ENCODE results near the gene SKA1. TPM values are rescaled to one million over a fixed set of nuclear protein-coding genes. Genes with fewer than 3 reads are reported as not detected.

SKA1 gene
- polyA plus RNA-seq, 1 donor from 2014 or later, result 0.97 TPM

GRCh38 chr18:50398099-50398498 lies 23.3 kb downstream of the SKA1 start:
- H4K20me1 ChIP-seq (ENCODE audit: insufficient read depth), result no peaks in the 10 kb centered on the region
- H3K9ac ChIP-seq (ENCODE audit: low read length), result no peak overlapping the region
- TF ChIP-seq EP300 (conservative IDR thresholded peaks at IDR 0.05; ENCODE audit: poor library complexity, severe bottlenecking), result no peak
- TF ChIP-seq, protein P1, sequence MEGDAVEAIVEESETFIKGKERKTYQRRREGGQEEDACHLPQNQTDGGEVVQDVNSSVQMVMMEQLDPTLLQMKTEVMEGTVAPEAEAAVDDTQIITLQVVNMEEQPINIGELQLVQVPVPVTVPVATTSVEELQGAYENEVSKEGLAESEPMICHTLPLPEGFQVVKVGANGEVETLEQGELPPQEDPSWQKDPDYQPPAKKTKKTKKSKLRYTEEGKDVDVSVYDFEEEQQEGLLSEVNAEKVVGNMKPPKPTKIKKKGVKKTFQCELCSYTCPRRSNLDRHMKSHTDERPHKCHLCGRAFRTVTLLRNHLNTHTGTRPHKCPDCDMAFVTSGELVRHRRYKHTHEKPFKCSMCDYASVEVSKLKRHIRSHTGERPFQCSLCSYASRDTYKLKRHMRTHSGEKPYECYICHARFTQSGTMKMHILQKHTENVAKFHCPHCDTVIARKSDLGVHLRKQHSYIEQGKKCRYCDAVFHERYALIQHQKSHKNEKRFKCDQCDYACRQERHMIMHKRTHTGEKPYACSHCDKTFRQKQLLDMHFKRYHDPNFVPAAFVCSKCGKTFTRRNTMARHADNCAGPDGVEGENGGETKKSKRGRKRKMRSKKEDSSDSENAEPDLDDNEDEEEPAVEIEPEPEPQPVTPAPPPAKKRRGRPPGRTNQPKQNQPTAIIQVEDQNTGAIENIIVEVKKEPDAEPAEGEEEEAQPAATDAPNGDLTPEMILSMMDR (IDR thresholded peaks at IDR 0.05; ENCODE audit: poor library complexity, severe bottlenecking), result no peak
- TF ChIP-seq TAF1 (IDR thresholded peaks at IDR 0.05; ENCODE audit: low read depth), result no peak
- H3K79me2 ChIP-seq (replicated peaks; ENCODE audit: insufficient read depth, low read length), result no peaks in the 10 kb centered on the region
- H3K27ac ChIP-seq (ENCODE audit: low read length), result no peak overlapping the region
- H3K9me3 ChIP-seq (ENCODE audit: low read length), result no peaks in the 10 kb centered on the region
- H2AFZ ChIP-seq (ENCODE audit: low read depth, low read length), result no peak overlapping the region
- H3K9me2 ChIP-seq (ENCODE audit: insufficient read depth, low read length), result no peaks in the 10 kb centered on the region
- no peaks in the 10 kb centered on the region for H3K27me3 ChIP-seq (ENCODE audit: insufficient read depth, low read depth, low read length)
- H3K4me2 ChIP-seq (ENCODE audit: low read length), result no peak overlapping the region
- H3F3A ChIP-seq (ENCODE audit: insufficient read depth, low read length, poor library complexity, severe bottlenecking), result no peaks in the 10 kb centered on the region
- no peak overlapping the region for H3K4me3 ChIP-seq (ENCODE audit: low read length)
- no peaks in the 10 kb centered on the region for H3K36me3 ChIP-seq (ENCODE audit: insufficient read depth, low read length)

DNA sequence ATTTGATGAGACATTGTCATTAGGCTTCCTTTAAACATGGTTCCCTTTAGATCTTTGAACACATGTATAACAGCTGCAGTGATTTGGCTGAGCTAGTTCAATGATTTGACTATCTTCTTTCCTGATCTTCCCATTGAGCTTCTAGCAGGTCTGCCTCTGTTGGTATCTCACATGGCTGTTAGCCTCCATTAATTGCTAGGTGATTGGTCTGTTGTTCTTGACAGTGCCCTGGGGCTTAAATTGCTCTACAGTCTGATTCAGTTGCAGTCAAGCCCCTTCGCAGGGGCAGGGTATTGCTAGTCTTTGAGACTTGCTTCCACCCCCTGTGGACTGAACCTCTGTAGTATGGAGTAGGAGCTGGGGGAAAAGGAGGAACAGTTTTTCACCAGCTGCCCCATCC lies 24.1 kb downstream of the SKA1 start:
- no peaks in the 10 kb centered on the region for H4K20me1 ChIP-seq (ENCODE audit: insufficient read depth)
- no peaks in the 10 kb centered on the region for H3K9me3 ChIP-seq (ENCODE audit: low read length)
- H3K4me3 ChIP-seq (ENCODE audit: low read length), result no peak overlapping the region
- TF ChIP-seq REST (IDR thresholded peaks at IDR 0.05; ENCODE audit: borderline replicate concordance) (no peak), TAF1 (IDR thresholded peaks at IDR 0.05; ENCODE audit: low read depth) (no peak), EZH2 (IDR thresholded peaks at IDR 0.05; ENCODE audit: borderline replicate concordance, insufficient read depth, low read length, poor library complexity, severe bottlenecking) (no peak)
- TF ChIP-seq, protein P1 (IDR thresholded peaks at IDR 0.05; ENCODE audit: poor library complexity, severe bottlenecking), result no peak
- H2AFZ ChIP-seq (ENCODE audit: low read depth, low read length), result no peak overlapping the region
- no peaks in the 10 kb centered on the region for H3K36me3 ChIP-seq (ENCODE audit: insufficient read depth, low read length)
- no peak overlapping the region for H3K27ac ChIP-seq (ENCODE audit: low read length)
- H3F3A ChIP-seq (ENCODE audit: insufficient read depth, low read length, poor library complexity, severe bottlenecking), result no peaks in the 10 kb centered on the region
- no peaks in the 10 kb centered on the region for H3K79me2 ChIP-seq (replicated peaks; ENCODE audit: insufficient read depth, low read length)
- no peak overlapping the region for H3K4me2 ChIP-seq (ENCODE audit: low read length)
- no peaks in the 10 kb centered on the region for H3K27me3 ChIP-seq (ENCODE audit: insufficient read depth, low read depth, low read length)
- no peaks in the 10 kb centered on the region for H3K9me2 ChIP-seq (ENCODE audit: insufficient read depth, low read length)
- H3K9ac ChIP-seq (ENCODE audit: low read length), result no peak overlapping the region

DNA sequence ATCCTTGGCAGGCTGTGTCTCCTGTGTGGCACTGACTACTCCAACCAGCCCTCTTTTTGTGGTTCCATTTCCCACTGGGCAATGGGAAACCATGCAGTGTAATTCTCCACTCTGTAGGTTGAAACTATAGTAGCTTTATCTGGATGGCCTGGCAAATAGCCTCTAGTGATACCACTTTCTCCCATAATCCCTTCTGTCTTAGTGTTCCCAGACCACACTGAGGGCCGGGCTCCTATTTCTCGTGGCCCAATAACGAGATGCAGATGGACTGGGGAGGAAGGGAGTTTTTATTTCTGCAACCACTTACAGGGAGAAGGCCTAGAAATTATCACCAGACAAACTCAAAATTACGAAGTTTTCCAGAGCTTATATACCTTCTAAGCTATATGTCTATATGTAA lies 24.7 kb downstream of the SKA1 start:
- no peak overlapping the region for H3K9ac ChIP-seq (ENCODE audit: low read length)
- no peaks in the 10 kb centered on the region for H3K9me3 ChIP-seq (ENCODE audit: low read length)
- H3K4me2 ChIP-seq (ENCODE audit: low read length), result no peak overlapping the region
- H3K9me2 ChIP-seq (ENCODE audit: insufficient read depth, low read length), result no peaks in the 10 kb centered on the region
- H3K27me3 ChIP-seq (ENCODE audit: insufficient read depth, low read depth, low read length), result no peaks in the 10 kb centered on the region
- no peak overlapping the region for H2AFZ ChIP-seq (ENCODE audit: low read depth, low read length)
- H3K36me3 ChIP-seq (ENCODE audit: insufficient read depth, low read length), result no peaks in the 10 kb centered on the region
- no peaks in the 10 kb centered on the region for H3K79me2 ChIP-seq (replicated peaks; ENCODE audit: insufficient read depth, low read length)
- no peaks in the 10 kb centered on the region for H4K20me1 ChIP-seq (ENCODE audit: insufficient read depth)
- no peak overlapping the region for H3K27ac ChIP-seq (ENCODE audit: low read length)
- no peaks in the 10 kb centered on the region for H3F3A ChIP-seq (ENCODE audit: insufficient read depth, low read length, poor library complexity, severe bottlenecking)
- no peak overlapping the region for H3K4me3 ChIP-seq (ENCODE audit: low read length)
- TF ChIP-seq POLR2AphosphoS5 (IDR thresholded peaks at IDR 0.05) (no peak), EP300 (conservative IDR thresholded peaks at IDR 0.05; ENCODE audit: poor library complexity, severe bottlenecking) (no peak), EZH2 (IDR thresholded peaks at IDR 0.05; ENCODE audit: borderline replicate concordance, insufficient read depth, low read length, poor library complexity, severe bottlenecking) (no peak), REST (IDR thresholded peaks at IDR 0.05; ENCODE audit: borderline replicate concordance) (no peak), RAD21 (conservative IDR thresholded peaks at IDR 0.05) (no peak), SMC3 (conservative IDR thresholded peaks at IDR 0.05; ENCODE audit: poor library complexity) (no peak), TAF1 (IDR thresholded peaks at IDR 0.05; ENCODE audit: low read depth) (no peak)
- TF ChIP-seq, protein P1 (IDR thresholded peaks at IDR 0.05; ENCODE audit: poor library complexity, severe bottlenecking), result no peak

Data from neural cell (in vitro differentiated cells).